WTC11 (cell line): ENCODE data around the gene AKT2.

ENCODE experiments used
- ATF2 ChIP-seq: sonication (generic); formaldehyde crosslinking; IDR thresholded peaks from 2 replicates; pipeline ENCODE4 v1.8.1; 2022; ENCODE audit warnings: low read depth, missing genetic modification reagents, borderline replicate concordance
- ATF3 ChIP-seq: sonication (generic); formaldehyde crosslinking; conservative IDR thresholded peaks from 2 replicates; pipeline ENCODE4 v1.8.1; 2022; ENCODE audit warnings: mild to moderate bottlenecking, missing genetic modification reagents
- CTCF ChIP-seq: fragments of 200-600 bp; IDR thresholded peaks from 2 replicates; pipeline ENCODE4 v1.8.0; 2022; ENCODE audit warnings: antibody characterized with exemption
- PRRX2 ChIP-seq: fragments of 250-450 bp; sonication (Bioruptor Pico); IDR thresholded peaks from 2 replicates; pipeline ENCODE4 v1.8.0; 2021; ENCODE audit warnings: mild to moderate bottlenecking
- ZNF281 ChIP-seq: sonication (generic); formaldehyde crosslinking; IDR thresholded peaks from 2 replicates; pipeline ENCODE4 v1.8.0; 2023; ENCODE audit warnings: mild to moderate bottlenecking, missing genetic modification reagents

- TF ChIP-seq ATF3, result no peak
- TF ChIP-seq CTCF, result 0 out of 2 replicates have a peak, but pooled peaks have one; percentile 14
- TF ChIP-seq ATF2 (CRISPR knock-in tag), result no peak
- TF ChIP-seq ZNF281 (CRISPR knock-in tag), result no peak
- TF ChIP-seq PRRX2 (CRISPR knock-in tag), result no peak
Measured at GRCh38 chr19:40284501-40285352, at the start of gene AKT2.
